Stimulated activated effector memory CD8-positive, alpha-beta T cell treated with anti-CD3 and anti-CD28 coated beads, Interleukin-12 subunit alpha, Interleukin-12 subunit beta, amount 100 ng/mL, for 72 hours (primary cell): ENCODE results near the gene NOCT.

Experiments used
- ATAC-seq: fragments of 150-1000 bp; cut with Tn5 transposase; 2 replicates; pipeline ENCODE4 v1.10.0; 2021
- DNase-seq, 2 donors: peaks; one replicate each; pipeline ENCODE4 v3.0.0; 2021 to 2022; ENCODE audit warnings: low spot score in 2 of 2
- H3K27ac Mint-ChIP-seq: one replicate; pipeline ENCODE4 v1.8.0; 2022; ENCODE audit warnings: mild to moderate bottlenecking, mixed read lengths
- H3K36me3 Mint-ChIP-seq: one replicate; pipeline ENCODE4 v1.8.0; 2022; ENCODE audit warnings: mild to moderate bottlenecking, mixed read lengths
- H3K4me1 Mint-ChIP-seq: one replicate; pipeline ENCODE4 v1.8.0; 2022; ENCODE audit warnings: mixed read lengths
- H3K4me3 Mint-ChIP-seq: one replicate; pipeline ENCODE4 v1.8.0; 2022; ENCODE audit warnings: mild to moderate bottlenecking, mixed read lengths
- H3K9me3 Mint-ChIP-seq: one replicate; pipeline ENCODE4 v1.8.0; 2022; ENCODE audit warnings: mixed read lengths

Gene NOCT

GRCh38 chr4:139015269-139015947 is at the start of gene NOCT:
Gene NOCT (plus strand): TSS chr4:139015781. CDS start chr4:139015982, 201 bp downstream.
- ATAC-seq = peak; percentile 96

GRCh38 chr4:138967313-138967712 is 48.3 kb upstream of the NOCT start:
- Mint-ChIP-seq H3K4me1 (no peaks in the 10 kb centered on the region), H3K36me3 (no peaks in the 10 kb centered on the region), H3K9me3 (no peaks in the 10 kb centered on the region), H3K4me3 (no peak overlapping the region), H3K27ac (no peak overlapping the region)
- ATAC-seq (peak; percentile 73), DNase-seq (no peak)

More at GRCh38 chr4:139015269-139015947, at the start of gene NOCT:
- Mint-ChIP-seq H3K4me3 (peak within 1 kb of the TSS; percentile 72), H3K4me1 (peaks cover 20% of the 10 kb centered on the region), H3K36me3 (peaks cover 13% of the 10 kb centered on the region), H3K9me3 (no peaks in the 10 kb centered on the region), H3K27ac (peak within 1 kb of the TSS; percentile 96)
- DNase-seq = peak; percentile 79 to 95

GRCh38 chr4:138972956-138973801 is 42.4 kb upstream of the NOCT start:
- H3K27ac Mint-ChIP-seq = no peak overlapping the region
- no peaks in the 10 kb centered on the region for H3K36me3 Mint-ChIP-seq
- DNase-seq (no peak), ATAC-seq (no peak)
- H3K4me3 Mint-ChIP-seq = no peak overlapping the region
- no peaks in the 10 kb centered on the region for H3K4me1 Mint-ChIP-seq
- no peaks in the 10 kb centered on the region for H3K9me3 Mint-ChIP-seq

- Mint-ChIP-seq H3K27ac (no peak overlapping the region), H3K9me3 (no peaks in the 10 kb centered on the region), H3K36me3 (no peaks in the 10 kb centered on the region), H3K4me3 (no peak overlapping the region), H3K4me1 (no peaks in the 10 kb centered on the region)
- DNase-seq (no peak), ATAC-seq (no peak)
These were observed 40.4 kb upstream of the NOCT start for GRCh38 chr4:138975225-138975624.

- DNase-seq (no peak), ATAC-seq (no peak)
- no peaks in the 10 kb centered on the region for H3K4me1 Mint-ChIP-seq
- H3K27ac Mint-ChIP-seq = no peak overlapping the region
- H3K9me3 Mint-ChIP-seq = no peaks in the 10 kb centered on the region
- no peaks in the 10 kb centered on the region for H3K36me3 Mint-ChIP-seq
- H3K4me3 Mint-ChIP-seq = no peak overlapping the region
These were observed 39.1 kb upstream of the NOCT start for GRCh38 chr4:138976526-138976925.

GRCh38 chr4:138977524-138977923 is 38.1 kb upstream of the NOCT start:
- Mint-ChIP-seq H3K4me1 (no peaks in the 10 kb centered on the region), H3K36me3 (no peaks in the 10 kb centered on the region), H3K9me3 (no peaks in the 10 kb centered on the region), H3K4me3 (no peak overlapping the region), H3K27ac (no peak overlapping the region)
- DNase-seq (no peak), ATAC-seq (no peak)

- ATAC-seq (no peak), DNase-seq (no peak)
- Mint-ChIP-seq H3K4me3 (no peak overlapping the region), H3K27ac (no peak overlapping the region), H3K9me3 (no peaks in the 10 kb centered on the region), H3K36me3 (no peaks in the 10 kb centered on the region), H3K4me1 (no peaks in the 10 kb centered on the region)
These were observed 37.5 kb upstream of the NOCT start for GRCh38 chr4:138978028-138978585.

- H3K4me3 Mint-ChIP-seq = no peak overlapping the region
- DNase-seq (no peak), ATAC-seq (no peak)
- H3K27ac Mint-ChIP-seq = no peak overlapping the region
- no peaks in the 10 kb centered on the region for H3K9me3 Mint-ChIP-seq
- H3K4me1 Mint-ChIP-seq = no peaks in the 10 kb centered on the region
- H3K36me3 Mint-ChIP-seq = no peaks in the 10 kb centered on the region
These were observed 37.0 kb upstream of the NOCT start for GRCh38 chr4:138978600-138978999.

- DNase-seq = no peak
- Mint-ChIP-seq H3K27ac (no peak overlapping the region), H3K4me1 (no peaks in the 10 kb centered on the region), H3K36me3 (no peaks in the 10 kb centered on the region), H3K4me3 (no peak overlapping the region), H3K9me3 (no peaks in the 10 kb centered on the region)
- no peak for ATAC-seq
These were observed 35.8 kb upstream of the NOCT start for GRCh38 chr4:138979742-138980141.

GRCh38 chr4:138981930-138982390 is 33.6 kb upstream of the NOCT start:
- ATAC-seq (no peak), DNase-seq (no peak)
- Mint-ChIP-seq H3K27ac (no peak overlapping the region), H3K4me1 (no peaks in the 10 kb centered on the region), H3K36me3 (no peaks in the 10 kb centered on the region), H3K9me3 (no peaks in the 10 kb centered on the region), H3K4me3 (no peak overlapping the region)

- no peak for ATAC-seq
- Mint-ChIP-seq H3K36me3 (no peaks in the 10 kb centered on the region), H3K4me3 (no peak overlapping the region), H3K27ac (no peak overlapping the region), H3K9me3 (no peaks in the 10 kb centered on the region), H3K4me1 (no peaks in the 10 kb centered on the region)
- DNase-seq = no peak
These were observed 32.8 kb upstream of the NOCT start for GRCh38 chr4:138982754-138983153.

GRCh38 chr4:138983690-138984089 is 31.9 kb upstream of the NOCT start:
- H3K4me1 Mint-ChIP-seq = no peaks in the 10 kb centered on the region

GRCh38 chr4:138984647-138985046 is 30.9 kb upstream of the NOCT start:
- no peak for DNase-seq
- ATAC-seq = no peak
- Mint-ChIP-seq H3K4me3 (no peak overlapping the region), H3K27ac (no peak overlapping the region), H3K9me3 (no peaks in the 10 kb centered on the region), H3K36me3 (no peaks in the 10 kb centered on the region), H3K4me1 (no peaks in the 10 kb centered on the region)

More at GRCh38 chr4:138983690-138984089, 31.9 kb upstream of the NOCT start:
- Mint-ChIP-seq H3K27ac (no peak overlapping the region), H3K36me3 (no peaks in the 10 kb centered on the region), H3K4me3 (no peak overlapping the region), H3K9me3 (no peaks in the 10 kb centered on the region)
- ATAC-seq (no peak), DNase-seq (no peak)

- H3K4me1 Mint-ChIP-seq = no peaks in the 10 kb centered on the region
- no peak for ATAC-seq
- H3K27ac Mint-ChIP-seq = no peak overlapping the region
- no peaks in the 10 kb centered on the region for H3K36me3 Mint-ChIP-seq
- no peak for DNase-seq
- no peak overlapping the region for H3K4me3 Mint-ChIP-seq
- H3K9me3 Mint-ChIP-seq = no peaks in the 10 kb centered on the region
These were observed 22.9 kb upstream of the NOCT start for GRCh38 chr4:138992676-138993075.

GRCh38 chr4:138996090-138996489 is 19.5 kb upstream of the NOCT start:
- no peak for DNase-seq
- ATAC-seq = no peak
- no peak overlapping the region for H3K4me3 Mint-ChIP-seq
- H3K36me3 Mint-ChIP-seq = no peaks in the 10 kb centered on the region
- H3K27ac Mint-ChIP-seq = no peak overlapping the region
- no peaks in the 10 kb centered on the region for H3K9me3 Mint-ChIP-seq
- no peaks in the 10 kb centered on the region for H3K4me1 Mint-ChIP-seq

GRCh38 chr4:138999666-139000065 is 15.9 kb upstream of the NOCT start:
- Mint-ChIP-seq H3K27ac (no peak overlapping the region), H3K4me1 (no peaks in the 10 kb centered on the region), H3K9me3 (no peaks in the 10 kb centered on the region), H3K36me3 (no peaks in the 10 kb centered on the region), H3K4me3 (no peak overlapping the region)
- no peak for ATAC-seq
- DNase-seq = no peak
